H9 (cell line): Measurements from ENCODE around the gene CORO7. TPM values are rescaled to one million over a fixed set of nuclear protein-coding genes. Genes with fewer than 3 reads are reported as not detected.

ENCODE experiments used
- DNase-seq: peaks from one replicate; pipeline ENCODE4 v3.0.0-alpha.2; 2017
- H2AFZ ChIP-seq: one replicate; pipeline ENCODE4 v1.6.1; 2013; ENCODE audit warnings: mild to moderate bottlenecking, low read length, control low read depth, moderate library complexity
- H2AK5ac ChIP-seq: 2 replicates; pipeline ENCODE4 v1.6.1; 2013; ENCODE audit warnings: low read length, control low read depth, mixed read lengths; ENCODE audit not compliant: insufficient read length
- H2BK120ac ChIP-seq: one replicate; pipeline ENCODE4 v1.6.1; 2013; ENCODE audit warnings: low read depth, mild to moderate bottlenecking, low read length, control low read depth, inconsistent platforms; ENCODE audit not compliant: poor library complexity, severe bottlenecking
- H2BK12ac ChIP-seq: 2 replicates; pipeline ENCODE4 v1.6.1; 2013; ENCODE audit warnings: low read length, control low read depth, mixed read lengths, low read depth; ENCODE audit not compliant: insufficient read length
- H2BK15ac ChIP-seq: 2 replicates; pipeline ENCODE4 v1.6.1; 2013; ENCODE audit warnings: low read depth, low read length, control low read depth
- H2BK20ac ChIP-seq: one replicate; pipeline ENCODE4 v1.6.1; 2013; ENCODE audit warnings: low read depth, mild to moderate bottlenecking, low read length, control low read depth, inconsistent platforms; ENCODE audit not compliant: poor library complexity, severe bottlenecking
- H2BK5ac ChIP-seq: 2 replicates; pipeline ENCODE4 v1.6.1; 2013; ENCODE audit warnings: low read length, control low read depth, mixed read lengths; ENCODE audit not compliant: insufficient read length
- H3K14ac ChIP-seq: 2 replicates; pipeline ENCODE4 v1.6.1; 2013; ENCODE audit warnings: low read length, control low read depth; ENCODE audit not compliant: insufficient read depth
- H3K18ac ChIP-seq: 2 replicates; pipeline ENCODE4 v1.6.1; 2013; ENCODE audit warnings: low read depth, mild to moderate bottlenecking, mixed read lengths, low read length, control low read depth; ENCODE audit not compliant: insufficient read length
- H3K23ac ChIP-seq: 2 replicates; pipeline ENCODE4 v1.6.1; 2013; ENCODE audit warnings: low read length, control low read depth, mixed read lengths, low read depth; ENCODE audit not compliant: insufficient read length
- H3K23me2 ChIP-seq: 2 replicates; pipeline ENCODE4 v1.6.1; 2013; ENCODE audit warnings: low read depth, mild to moderate bottlenecking, mixed read lengths, low read length, control low read depth; ENCODE audit not compliant: insufficient read length, poor library complexity, severe bottlenecking
- H3K27ac ChIP-seq: 2 replicates; pipeline ENCODE4 v1.5.1; 2013; ENCODE audit warnings: low read length, control low read depth, mixed read lengths, low read depth; ENCODE audit not compliant: insufficient read length
- H3K27me3 ChIP-seq: 2 replicates; pipeline ENCODE4 v1.6.1; 2013; ENCODE audit warnings: low read length, control low read depth, inconsistent platforms; ENCODE audit not compliant: insufficient read depth
- H3K4ac ChIP-seq: 2 replicates; pipeline ENCODE4 v1.6.1; 2013; ENCODE audit warnings: low read depth, mild to moderate bottlenecking, control low read depth, inconsistent platforms, low read length, moderate library complexity
- H3K4me1 ChIP-seq: 2 replicates; pipeline ENCODE4 v1.6.1; 2013; ENCODE audit warnings: low read length, control low read depth, inconsistent platforms; ENCODE audit not compliant: insufficient read depth
- H3K4me2 ChIP-seq: 2 replicates; pipeline ENCODE4 v1.6.1; 2013; ENCODE audit warnings: low read length, control low read depth, mixed read lengths; ENCODE audit not compliant: insufficient read length, insufficient read depth
- H3K56ac ChIP-seq: 2 replicates; pipeline ENCODE4 v1.6.1; 2013; ENCODE audit warnings: low read depth, mild to moderate bottlenecking, mixed read lengths, low read length, control low read depth; ENCODE audit not compliant: insufficient read length
- H3K79me1 ChIP-seq: 2 replicates; pipeline ENCODE4 v1.6.1; 2013; ENCODE audit warnings: low read depth, mild to moderate bottlenecking, moderate library complexity, low read length, control low read depth, inconsistent platforms; ENCODE audit not compliant: insufficient read depth, poor library complexity, severe bottlenecking
- H3K79me2 ChIP-seq: 2 replicates; pipeline ENCODE4 v1.6.1; 2013; ENCODE audit warnings: low read length, control low read depth, inconsistent platforms; ENCODE audit not compliant: insufficient read depth
- H3K9ac ChIP-seq: 2 replicates; pipeline ENCODE4 v1.6.1; 2013; ENCODE audit warnings: low read length, control low read depth, mixed read lengths; ENCODE audit not compliant: insufficient read length; ENCODE audit errors: extremely low read depth
- H3K9me3 ChIP-seq: one replicate; pipeline ENCODE4 v1.6.1; 2013; ENCODE audit warnings: low read depth, low read length, inconsistent platforms; ENCODE audit not compliant: control insufficient read depth
- H3T11ph ChIP-seq: one replicate; pipeline ENCODE4 v1.6.1; 2013; ENCODE audit warnings: mild to moderate bottlenecking, low read length, control low read depth, inconsistent platforms
- H4K20me1 ChIP-seq: one replicate; pipeline ENCODE4 v1.6.1; 2013; ENCODE audit not compliant: control insufficient read depth, insufficient read length, insufficient read depth
- H4K5ac ChIP-seq: 2 replicates; pipeline ENCODE4 v1.6.1; 2013; ENCODE audit warnings: low read depth, mild to moderate bottlenecking, mixed read lengths, low read length, control low read depth; ENCODE audit not compliant: insufficient read length
- H4K8ac ChIP-seq: replicated peaks from 2 replicates; pipeline ENCODE4 v1.6.1; 2013; ENCODE audit warnings: low read length, control low read depth, mixed read lengths, low read depth; ENCODE audit not compliant: insufficient read length
- H4K91ac ChIP-seq: 2 replicates; pipeline ENCODE4 v1.6.1; 2013; ENCODE audit warnings: low read depth, mild to moderate bottlenecking, moderate library complexity, mixed read lengths, low read length, control low read depth; ENCODE audit not compliant: insufficient read length
- H3K27ac Mint-ChIP-seq, 3 experiments: 2 replicates in 2 of 3; 3 replicates in 1 of 3; pipeline ENCODE4 v1.8.0; 2020 to 2021; ENCODE audit warnings: mixed read lengths in 3 of 3, mild to moderate bottlenecking in 1 of 3, moderate library complexity in 1 of 3
- H3K27me3 Mint-ChIP-seq: 2 replicates; pipeline ENCODE4 v1.8.0; 2021; ENCODE audit warnings: low read depth, mild to moderate bottlenecking, moderate library complexity, mixed read lengths
- H3K36me3 Mint-ChIP-seq, 3 experiments: 2 replicates in 2 of 3; 3 replicates in 1 of 3; pipeline ENCODE4 v1.8.0; 2020 to 2021; ENCODE audit warnings: low read depth in 3 of 3, mixed read lengths in 3 of 3; ENCODE audit not compliant: insufficient read depth in 1 of 3
- H3K4me1 Mint-ChIP-seq, 2 experiments: 2 replicates each; pipeline ENCODE4 v1.8.0; 2020; ENCODE audit warnings: mixed read lengths in 2 of 2
- H3K4me3 Mint-ChIP-seq, 2 experiments: 2 replicates in 1 of 2; 3 replicates in 1 of 2; pipeline ENCODE4 v1.8.0; 2020 to 2021; ENCODE audit warnings: mild to moderate bottlenecking in 2 of 2, mixed read lengths in 2 of 2, moderate library complexity in 1 of 2
- H3K9me3 Mint-ChIP-seq, 2 experiments: 2 replicates in 1 of 2; 3 replicates in 1 of 2; pipeline ENCODE4 v1.8.0; 2020; ENCODE audit warnings: mild to moderate bottlenecking in 2 of 2, mixed read lengths in 2 of 2, moderate library complexity in 1 of 2
- WGBS: extraction: QIAGEN DNeasy Blood & Tissue Kit; methylation state at CpG from one replicate; pipeline ENCODE4 v1.1.7; 2013; ENCODE audit warnings: missing lambda C conversion rate, low lambda C conversion rate, mixed read lengths; ENCODE audit not compliant: insufficient read length; ENCODE audit errors: extremely low coverage; 5-methylcytosine and 5-hydroxymethylcytosine counted together
- total RNA-seq: library from RNA; stranded (reverse); gene quantifications from 2 replicates; pipeline ENCODE4 v1.2.1, GENCODE V29; 2021
- TF ChIP-seq, protein P1 (sequence below): fragments of 200-600 bp; sonication (generic); conservative IDR thresholded peaks from 3 replicates; pipeline ENCODE4 v1.8.0; 2021; ENCODE audit warnings: antibody characterized with exemption, mild to moderate bottlenecking

The CORO7 gene
- total RNA-seq, 1 experiment from 2014 or later, result 38.4 TPM

DNA sequence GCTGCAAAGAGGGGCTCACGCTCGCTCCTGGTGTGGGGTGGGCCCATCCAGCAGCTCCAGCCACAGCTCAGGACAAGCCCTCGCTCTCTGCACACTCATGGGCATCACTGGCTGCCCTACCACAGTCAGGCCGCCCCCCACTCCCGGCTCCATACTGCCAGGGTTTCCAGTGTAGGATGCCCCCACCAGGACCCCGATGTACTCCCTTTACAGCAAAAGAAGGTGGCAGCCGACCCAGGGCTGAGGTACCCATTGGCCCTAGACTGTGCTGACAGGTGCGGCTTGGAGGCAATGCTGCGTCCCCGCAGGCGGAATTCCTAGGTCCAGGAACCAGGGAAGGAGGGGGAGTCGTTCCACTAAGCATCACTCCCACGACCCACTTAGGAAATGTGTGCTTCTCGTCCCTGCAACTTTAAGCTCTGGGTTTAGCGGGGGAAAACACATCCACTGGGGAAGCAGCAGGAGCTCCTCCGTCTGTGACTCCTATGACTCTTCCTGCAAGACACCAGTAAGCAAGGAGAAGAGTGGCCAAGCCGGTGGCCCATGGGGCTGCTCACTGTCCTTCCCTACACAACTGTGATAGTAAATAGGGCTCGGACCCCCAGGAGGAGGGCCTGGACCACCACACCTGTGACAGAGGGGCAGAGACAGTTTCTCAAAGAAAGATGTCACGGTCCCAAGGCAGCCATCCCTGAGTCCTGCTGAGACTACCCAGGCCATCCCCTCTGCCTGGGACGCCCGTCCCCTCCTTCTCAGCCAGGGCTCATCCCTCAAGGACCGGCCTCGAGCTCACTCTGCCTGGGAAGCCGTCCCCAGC, 13.1 kb downstream of the CORO7 start:
- Mint-ChIP-seq H3K9me3 (no peaks in the 10 kb centered on the region; a peak in 2 of 5 replicates), H3K27ac (no peak overlapping the region; a peak in 1 of 7 replicates), H3K4me1 (peaks cover 6 to 8% of the 10 kb centered on the region in 2 experiments), H3K4me3 (no peak overlapping the region), H3K36me3 (peaks cover 0 to 18% (median 4%) of the 10 kb centered on the region in 3 experiments; a peak in 4 of 7 replicates), H3K27me3 (no peaks in the 10 kb centered on the region)
- Histone ChIP-seq H3K23me2 (no peaks in the 10 kb centered on the region), H2BK12ac (no peak overlapping the region), H3K56ac (no peak overlapping the region), H3K79me1 (no peaks in the 10 kb centered on the region), H2BK5ac (no peak overlapping the region), H4K91ac (no peak overlapping the region), H3K4me2 (no peak overlapping the region), H4K5ac (no peak overlapping the region), H2BK20ac (no peak overlapping the region), H3T11ph (no peak overlapping the region), H4K20me1 (no peaks in the 10 kb centered on the region), H2AFZ (no peak overlapping the region), H3K27me3 (no peaks in the 10 kb centered on the region), H2BK120ac (no peak overlapping the region), H3K4ac (no peak overlapping the region), H2AK5ac (no peak overlapping the region), H3K4me1 (no peaks in the 10 kb centered on the region), H4K8ac (no peak overlapping the region), H3K9ac (no peak overlapping the region), H3K23ac (no peak overlapping the region), H3K14ac (no peak overlapping the region), H3K27ac (no peak overlapping the region), H3K18ac (no peak overlapping the region), H3K9me3 (no peaks in the 10 kb centered on the region), H2BK15ac (no peak overlapping the region), H3K79me2 (no peaks in the 10 kb centered on the region)
- no CpG with 5 or more reads among the region's 24 CpGs for WGBS
- TF ChIP-seq, protein P1, sequence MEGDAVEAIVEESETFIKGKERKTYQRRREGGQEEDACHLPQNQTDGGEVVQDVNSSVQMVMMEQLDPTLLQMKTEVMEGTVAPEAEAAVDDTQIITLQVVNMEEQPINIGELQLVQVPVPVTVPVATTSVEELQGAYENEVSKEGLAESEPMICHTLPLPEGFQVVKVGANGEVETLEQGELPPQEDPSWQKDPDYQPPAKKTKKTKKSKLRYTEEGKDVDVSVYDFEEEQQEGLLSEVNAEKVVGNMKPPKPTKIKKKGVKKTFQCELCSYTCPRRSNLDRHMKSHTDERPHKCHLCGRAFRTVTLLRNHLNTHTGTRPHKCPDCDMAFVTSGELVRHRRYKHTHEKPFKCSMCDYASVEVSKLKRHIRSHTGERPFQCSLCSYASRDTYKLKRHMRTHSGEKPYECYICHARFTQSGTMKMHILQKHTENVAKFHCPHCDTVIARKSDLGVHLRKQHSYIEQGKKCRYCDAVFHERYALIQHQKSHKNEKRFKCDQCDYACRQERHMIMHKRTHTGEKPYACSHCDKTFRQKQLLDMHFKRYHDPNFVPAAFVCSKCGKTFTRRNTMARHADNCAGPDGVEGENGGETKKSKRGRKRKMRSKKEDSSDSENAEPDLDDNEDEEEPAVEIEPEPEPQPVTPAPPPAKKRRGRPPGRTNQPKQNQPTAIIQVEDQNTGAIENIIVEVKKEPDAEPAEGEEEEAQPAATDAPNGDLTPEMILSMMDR, result no peak
- no peak for DNase-seq
